ENCODE data around the gene PHACTR2.

The PHACTR2 gene

DNA sequence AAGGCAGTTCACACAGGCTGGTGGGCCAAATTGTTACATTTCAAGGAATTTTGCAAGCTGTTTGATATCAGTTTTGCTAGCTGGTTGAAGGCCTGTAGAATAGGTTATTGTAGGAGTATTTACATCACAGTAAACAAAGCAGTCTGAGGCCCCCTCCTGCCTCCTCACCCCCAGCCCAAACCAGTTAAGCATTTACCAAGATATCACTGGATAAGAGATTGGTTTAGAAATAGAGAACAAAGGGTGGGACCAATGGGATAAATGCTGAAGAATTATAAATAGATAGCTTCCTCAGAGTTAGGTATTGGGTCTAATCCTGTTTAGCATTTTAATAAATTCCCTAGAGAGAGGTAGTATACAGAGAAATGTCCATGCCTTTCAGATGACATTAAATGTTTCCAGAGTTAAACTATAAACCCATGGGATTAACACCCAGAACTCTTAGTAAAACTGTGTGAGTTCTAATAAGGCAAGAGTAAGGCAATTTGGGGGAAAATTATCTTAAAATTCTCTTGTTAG lies 2.3 kb upstream of the PHACTR2 start:
- DNase-seq (ENCODE audit: low read depth) = no peak

DNA sequence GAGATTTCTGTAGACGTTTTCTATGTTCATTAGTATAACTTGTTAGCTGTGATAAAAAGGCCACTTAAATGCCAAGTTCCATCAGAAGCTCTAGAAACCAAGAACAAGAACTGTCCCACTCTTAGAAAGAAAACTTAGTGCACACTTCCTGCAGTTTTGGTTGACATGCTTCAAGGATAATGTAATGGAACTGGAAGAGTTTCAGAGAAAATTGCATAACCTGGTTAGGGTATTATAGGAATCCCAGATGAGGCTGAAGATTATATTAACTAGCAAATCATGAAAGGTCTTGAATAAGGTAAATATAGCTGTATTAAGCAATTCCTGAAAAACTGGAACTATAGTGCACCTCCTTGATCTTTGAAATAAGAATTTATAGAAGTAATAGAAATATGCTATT lies 1.8 kb upstream of the PHACTR2 start:
- DNase-seq (ENCODE audit: low read depth) = no peak

- no peak for DNase-seq (ENCODE audit: low read depth)
These were observed 1.2 kb upstream of the PHACTR2 start for GRCh38 chr6:143676437-143677045.

DNA sequence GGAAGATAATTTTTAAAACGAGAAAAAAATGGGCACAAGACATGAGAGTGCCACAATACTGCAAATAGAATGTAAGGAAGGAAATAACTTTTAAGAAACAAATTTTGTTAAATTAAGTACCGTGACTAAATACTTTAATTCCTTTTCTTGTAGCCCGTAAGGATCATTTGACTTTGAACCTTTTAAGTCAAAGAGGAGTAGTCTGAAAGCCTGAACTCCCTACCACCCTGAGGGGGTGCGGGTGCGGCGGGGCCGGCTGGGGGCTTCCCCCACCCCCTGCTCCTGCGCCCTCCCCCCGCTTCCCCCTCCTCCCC lies 231 bp upstream of the PHACTR2 start:
- no peak for DNase-seq (ENCODE audit: low read depth)

DNA sequence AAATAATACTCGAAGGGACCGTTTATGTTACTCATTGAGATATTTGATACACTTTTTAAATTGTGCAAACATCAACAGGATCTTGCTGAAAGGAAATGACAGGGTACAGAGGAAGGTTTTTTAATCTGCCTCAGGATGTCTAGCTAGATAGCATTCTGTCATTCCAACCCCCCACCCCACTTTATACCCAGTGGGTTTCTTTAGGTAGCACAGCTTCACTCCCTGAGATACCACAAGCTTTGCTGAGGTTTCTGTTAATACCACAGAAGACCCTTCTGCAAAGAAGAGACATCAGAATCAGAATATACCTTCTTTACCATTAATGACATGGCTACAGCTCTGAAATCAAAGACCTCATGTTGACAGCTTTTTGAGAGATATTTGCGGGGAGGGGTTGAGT lies 1.3 kb downstream of the PHACTR2 start:
- no peak for DNase-seq (ENCODE audit: low read depth)

DNA sequence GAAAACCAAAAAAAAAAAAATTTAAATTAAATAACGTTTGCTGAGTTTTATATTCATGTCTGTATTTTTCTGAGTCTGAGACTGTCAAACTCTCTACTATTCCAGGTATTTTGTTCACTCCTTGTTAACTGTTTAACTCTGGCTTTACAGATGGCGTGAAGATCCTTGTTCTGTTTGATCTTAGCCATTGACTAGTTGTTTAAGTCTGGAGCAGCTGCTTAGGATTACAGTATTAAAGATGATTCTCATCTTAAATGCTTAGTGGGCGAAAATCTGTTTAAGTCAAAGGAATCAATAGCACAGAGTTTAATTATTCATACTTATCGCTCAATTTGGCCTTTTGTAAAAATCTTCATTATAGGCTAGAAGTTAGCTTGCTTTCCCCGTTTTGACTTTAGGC lies 2.4 kb downstream of the PHACTR2 start:
- DNase-seq (ENCODE audit: low read depth) = no peak

DNA sequence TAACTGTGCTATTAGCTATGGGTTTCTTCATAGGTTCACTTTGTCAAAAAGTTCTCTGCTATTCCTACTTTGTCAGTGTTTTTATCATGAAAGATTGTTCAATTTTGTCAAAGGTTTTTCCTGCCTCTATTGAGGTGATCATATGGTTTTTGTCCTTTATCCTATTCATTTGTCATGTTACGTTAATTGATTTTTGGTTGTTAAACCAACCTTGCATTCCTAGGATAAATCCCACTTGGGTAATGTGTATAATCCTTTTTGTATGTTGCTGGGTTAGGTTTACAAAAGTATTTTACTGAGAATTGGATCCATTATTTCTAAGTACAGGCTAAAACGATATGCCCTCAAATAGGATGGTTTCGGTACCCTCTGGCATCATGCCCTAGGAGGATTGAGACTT lies 5.0 kb downstream of the PHACTR2 start:
- DNase-seq (ENCODE audit: low read depth) = no peak

DNA sequence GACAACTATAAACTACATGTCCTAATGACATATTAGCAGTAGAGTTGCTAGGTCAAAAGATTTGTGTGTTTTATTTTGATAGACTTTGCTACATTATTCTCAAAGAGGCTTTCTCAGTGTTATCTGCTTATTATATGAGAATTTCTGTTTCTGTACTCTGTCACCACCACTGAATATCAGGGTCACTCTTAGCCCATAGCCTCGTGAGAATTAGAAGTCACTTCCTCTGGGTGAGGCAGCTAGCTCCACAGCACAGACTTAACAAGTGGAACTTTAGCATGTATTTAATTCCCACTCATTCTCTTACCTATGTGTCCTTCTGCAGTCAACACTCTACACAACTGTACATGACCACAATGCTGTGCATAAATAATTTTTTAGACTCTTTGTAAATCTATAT lies 6.7 kb downstream of the PHACTR2 start:
- no peak for DNase-seq (ENCODE audit: low read depth)

GRCh38 chr6:143685653-143686052 lies 7.9 kb downstream of the PHACTR2 start:
- DNase-seq (ENCODE audit: low read depth) = no peak

GRCh38 chr6:143687591-143687990 lies 9.8 kb downstream of the PHACTR2 start:
- DNase-seq (ENCODE audit: low read depth) = no peak

- DNase-seq (ENCODE audit: low read depth) = no peak
These were observed 10.9 kb downstream of the PHACTR2 start for GRCh38 chr6:143688681-143689080.

GRCh38 chr6:143689852-143690251 lies 12.1 kb downstream of the PHACTR2 start:
- no peak for DNase-seq (ENCODE audit: low read depth)

DNA sequence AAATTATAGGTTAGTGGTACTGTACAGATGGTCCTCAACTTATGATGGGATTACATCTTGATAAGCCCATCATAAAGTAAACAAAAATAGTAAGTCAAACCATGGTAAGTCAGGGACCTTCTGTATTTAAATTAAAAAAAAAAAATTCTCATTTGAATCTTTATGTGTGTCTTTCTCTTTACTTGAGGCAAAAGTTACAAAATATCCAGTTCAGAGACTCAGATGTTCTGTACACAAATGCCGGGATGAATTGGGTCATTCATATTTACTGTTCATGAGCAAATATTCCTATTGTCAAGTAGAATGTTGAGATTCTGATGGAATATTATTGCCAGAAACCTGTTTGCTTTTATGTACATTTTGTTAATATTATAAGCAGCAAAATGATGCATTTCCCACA lies 13.4 kb downstream of the PHACTR2 start:
- DNase-seq (ENCODE audit: low read depth) = no peak

- DNase-seq (ENCODE audit: low read depth) = no peak
These were observed 14.3 kb downstream of the PHACTR2 start for GRCh38 chr6:143691900-143692636.

GRCh38 chr6:143692696-143693095 lies 14.9 kb downstream of the PHACTR2 start:
- no peak for DNase-seq (ENCODE audit: low read depth)

DNA sequence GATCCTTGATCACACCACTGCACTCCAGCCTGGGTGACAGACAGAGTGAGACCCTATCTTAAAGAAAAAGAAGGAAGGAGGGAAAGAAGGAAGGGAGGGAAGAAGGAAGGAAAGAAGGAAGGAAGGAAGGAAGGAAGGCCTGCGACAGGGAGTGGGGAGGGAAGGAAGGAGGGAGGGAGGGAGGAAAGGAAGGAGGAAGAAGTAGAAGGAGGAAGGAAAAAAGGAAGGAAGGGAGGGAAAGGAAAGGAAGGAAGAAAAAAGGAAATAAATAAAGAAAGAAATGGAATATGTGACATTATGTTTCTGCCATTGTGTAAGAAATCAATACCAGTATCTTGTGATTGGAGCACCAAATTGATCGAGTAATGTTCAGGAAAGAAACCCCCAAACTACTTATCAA lies 16.2 kb downstream of the PHACTR2 start:
- DNase-seq (ENCODE audit: low read depth) = no peak

DNA sequence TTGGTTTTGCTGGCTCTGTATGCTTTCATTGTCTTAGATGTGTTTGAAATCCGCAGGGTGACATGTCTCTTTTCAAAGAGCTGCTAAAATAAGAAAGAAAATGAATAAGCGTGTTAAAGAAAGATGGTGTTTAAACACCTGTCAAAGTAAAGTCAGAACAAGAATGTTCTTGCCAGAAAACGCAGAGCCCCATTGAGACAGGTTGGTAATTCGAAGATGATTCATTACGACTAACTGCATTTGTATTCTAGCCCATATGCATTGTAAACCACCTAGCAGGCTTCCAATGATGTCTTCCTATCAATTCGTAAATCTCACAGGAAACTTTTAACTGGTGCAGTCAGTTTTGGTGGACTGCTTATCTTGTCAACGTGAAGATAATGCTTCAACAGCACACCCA lies 16.8 kb downstream of the PHACTR2 start:
- no peak for DNase-seq (ENCODE audit: low read depth)

GRCh38 chr6:143695130-143695968 lies 17.6 kb downstream of the PHACTR2 start:
- no peak for DNase-seq (ENCODE audit: low read depth)

- no peak for DNase-seq (ENCODE audit: low read depth)
These were observed 18.4 kb downstream of the PHACTR2 start for GRCh38 chr6:143695969-143696663.

DNA sequence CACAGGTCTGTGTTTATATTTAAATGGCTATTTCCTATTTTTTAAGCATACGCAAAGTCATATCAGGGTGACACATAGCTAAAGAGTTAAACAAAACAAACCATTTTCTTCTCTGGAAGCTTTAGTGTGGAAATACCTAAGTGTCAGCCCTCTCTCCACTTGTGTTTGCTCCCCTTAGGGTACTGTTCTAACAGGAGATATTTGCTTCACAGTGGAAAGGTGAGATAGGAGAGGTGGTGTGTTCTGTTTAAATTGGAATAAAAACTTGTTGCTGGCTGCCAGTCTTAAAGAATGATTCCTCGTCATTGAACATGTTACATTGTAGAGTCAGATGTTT lies 18.9 kb downstream of the PHACTR2 start:
- no peak for DNase-seq (ENCODE audit: low read depth)

DNA sequence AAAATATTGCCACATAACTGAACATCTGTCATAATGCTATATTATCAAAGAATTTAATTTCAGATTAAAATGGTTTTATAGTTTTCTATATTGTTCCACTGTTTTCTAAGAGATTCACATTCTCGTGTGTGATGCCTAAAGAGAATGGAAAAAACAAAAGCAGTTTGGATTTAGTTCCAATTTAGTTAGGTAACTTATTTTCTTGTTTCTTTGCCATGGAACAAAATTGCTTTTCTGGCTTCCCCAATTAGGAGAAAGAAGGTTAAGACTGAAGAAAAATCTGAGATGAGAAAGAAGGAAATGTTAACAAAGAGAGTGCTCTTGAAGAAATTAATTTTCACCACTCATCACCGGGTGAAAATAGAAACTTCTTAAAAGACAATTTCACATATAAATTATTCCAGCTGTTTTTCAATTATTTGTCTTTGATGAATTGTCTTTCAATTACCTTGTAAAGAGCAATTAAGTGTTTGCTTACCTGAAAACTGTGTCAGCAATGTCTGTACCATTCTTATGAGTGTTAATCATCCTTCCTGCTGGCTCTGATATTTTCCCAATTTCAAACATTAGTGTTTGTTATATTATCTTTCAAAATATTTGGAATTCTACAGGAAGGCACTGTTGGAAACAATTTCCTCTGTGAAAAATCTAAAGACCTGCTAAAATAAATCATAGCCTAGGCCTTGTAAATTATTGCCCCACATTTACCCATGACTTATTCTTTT lies 19.5 kb downstream of the PHACTR2 start:
- DNase-seq (ENCODE audit: low read depth) = no peak

DNA sequence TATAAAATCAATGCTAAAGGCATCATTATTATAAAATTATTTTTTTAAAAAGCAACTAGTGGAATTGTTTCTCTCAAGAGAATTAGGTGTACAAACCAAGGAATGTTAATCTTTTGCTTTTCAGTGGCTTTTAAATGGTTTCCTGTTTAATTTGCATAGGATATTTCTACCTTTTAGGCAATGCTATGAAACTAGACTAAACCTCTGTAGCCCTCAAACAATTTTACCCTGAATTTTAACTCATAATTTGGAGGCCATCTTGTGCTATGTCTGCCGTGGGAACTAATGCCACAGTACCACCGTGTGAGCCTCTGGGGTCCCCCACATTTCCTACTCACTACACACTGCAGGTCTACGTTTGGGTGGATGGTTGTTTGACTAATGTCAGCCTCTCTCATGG lies 20.6 kb downstream of the PHACTR2 start:
- DNase-seq (ENCODE audit: low read depth) = no peak
